ENCODE measurements around the gene SPTLC2. TPM values are rescaled to one million over a fixed set of nuclear protein-coding genes. Genes with fewer than 3 reads are reported as not detected.

The SPTLC2 gene
- total and polyA plus RNA-seq, 2 of the 13 experiments (the other 11 are each of a cell fraction or from before 2014, with no cell fraction given): 17.4 to 17.5 TPM

DNA sequence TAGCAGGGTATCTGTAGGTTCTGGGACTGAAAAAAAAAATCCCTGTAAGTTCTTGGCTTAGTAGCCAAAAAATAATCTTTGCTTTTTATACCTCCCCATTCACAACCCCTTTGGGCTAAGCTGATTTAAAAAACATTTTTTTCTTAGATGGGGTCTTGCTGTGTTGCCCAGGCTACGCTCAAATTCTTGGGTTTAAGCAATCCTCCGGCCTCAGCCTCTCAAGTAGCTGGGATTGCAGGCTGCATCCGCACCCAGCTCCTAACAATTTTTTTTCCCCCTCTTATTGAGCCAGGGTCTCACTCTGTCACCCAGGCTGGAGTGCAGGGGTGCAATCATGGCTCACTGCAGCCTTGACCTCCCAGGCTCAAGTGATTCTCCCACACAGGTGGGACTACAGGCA lies 108.7 kb downstream of the SPTLC2 start (continued):
- TF ChIP-seq ZNF83 (CRISPR knock-in tag; IDR thresholded peaks at IDR 0.05; ENCODE audit: borderline replicate concordance) (no peak), E2F2 (CRISPR knock-in tag; IDR thresholded peaks at IDR 0.05; ENCODE audit: borderline replicate concordance) (no peak), ZSCAN25 (CRISPR knock-in tag; IDR thresholded peaks at IDR 0.05) (peak; percentile 64; the same call in 1 of the 2 replicates), CCDC6 (CRISPR knock-in tag; IDR thresholded peaks at IDR 0.05) (no peak), ZNF891 (CRISPR knock-in tag; IDR thresholded peaks at IDR 0.05) (no peak), PHB2 (IDR thresholded peaks at IDR 0.05; ENCODE audit: partially characterized antibody) (no peak), MTF2 (CRISPR knock-in tag; IDR thresholded peaks at IDR 0.05; ENCODE audit: borderline replicate concordance) (no peak), MBNL3 (CRISPR knock-in tag; conservative IDR thresholded peaks at IDR 0.05) (no peak), NPAS2 (CRISPR knock-in tag; IDR thresholded peaks at IDR 0.05; ENCODE audit: borderline replicate concordance) (no peak), ZNF816 (CRISPR knock-in tag; IDR thresholded peaks at IDR 0.05; ENCODE audit: borderline replicate concordance) (0 out of 2 replicates have a peak, but pooled peaks have one; percentile 22), REXO4 (CRISPR knock-in tag; IDR thresholded peaks at IDR 0.05; ENCODE audit: borderline replicate concordance) (no peak)
- TF ChIP-seq, protein P1, sequence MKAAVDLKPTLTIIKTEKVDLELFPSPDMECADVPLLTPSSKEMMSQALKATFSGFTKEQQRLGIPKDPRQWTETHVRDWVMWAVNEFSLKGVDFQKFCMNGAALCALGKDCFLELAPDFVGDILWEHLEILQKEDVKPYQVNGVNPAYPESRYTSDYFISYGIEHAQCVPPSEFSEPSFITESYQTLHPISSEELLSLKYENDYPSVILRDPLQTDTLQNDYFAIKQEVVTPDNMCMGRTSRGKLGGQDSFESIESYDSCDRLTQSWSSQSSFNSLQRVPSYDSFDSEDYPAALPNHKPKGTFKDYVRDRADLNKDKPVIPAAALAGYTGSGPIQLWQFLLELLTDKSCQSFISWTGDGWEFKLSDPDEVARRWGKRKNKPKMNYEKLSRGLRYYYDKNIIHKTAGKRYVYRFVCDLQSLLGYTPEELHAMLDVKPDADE (CRISPR knock-in tag; IDR thresholded peaks at IDR 0.05): no peak
- TF ChIP-seq, protein P2, sequence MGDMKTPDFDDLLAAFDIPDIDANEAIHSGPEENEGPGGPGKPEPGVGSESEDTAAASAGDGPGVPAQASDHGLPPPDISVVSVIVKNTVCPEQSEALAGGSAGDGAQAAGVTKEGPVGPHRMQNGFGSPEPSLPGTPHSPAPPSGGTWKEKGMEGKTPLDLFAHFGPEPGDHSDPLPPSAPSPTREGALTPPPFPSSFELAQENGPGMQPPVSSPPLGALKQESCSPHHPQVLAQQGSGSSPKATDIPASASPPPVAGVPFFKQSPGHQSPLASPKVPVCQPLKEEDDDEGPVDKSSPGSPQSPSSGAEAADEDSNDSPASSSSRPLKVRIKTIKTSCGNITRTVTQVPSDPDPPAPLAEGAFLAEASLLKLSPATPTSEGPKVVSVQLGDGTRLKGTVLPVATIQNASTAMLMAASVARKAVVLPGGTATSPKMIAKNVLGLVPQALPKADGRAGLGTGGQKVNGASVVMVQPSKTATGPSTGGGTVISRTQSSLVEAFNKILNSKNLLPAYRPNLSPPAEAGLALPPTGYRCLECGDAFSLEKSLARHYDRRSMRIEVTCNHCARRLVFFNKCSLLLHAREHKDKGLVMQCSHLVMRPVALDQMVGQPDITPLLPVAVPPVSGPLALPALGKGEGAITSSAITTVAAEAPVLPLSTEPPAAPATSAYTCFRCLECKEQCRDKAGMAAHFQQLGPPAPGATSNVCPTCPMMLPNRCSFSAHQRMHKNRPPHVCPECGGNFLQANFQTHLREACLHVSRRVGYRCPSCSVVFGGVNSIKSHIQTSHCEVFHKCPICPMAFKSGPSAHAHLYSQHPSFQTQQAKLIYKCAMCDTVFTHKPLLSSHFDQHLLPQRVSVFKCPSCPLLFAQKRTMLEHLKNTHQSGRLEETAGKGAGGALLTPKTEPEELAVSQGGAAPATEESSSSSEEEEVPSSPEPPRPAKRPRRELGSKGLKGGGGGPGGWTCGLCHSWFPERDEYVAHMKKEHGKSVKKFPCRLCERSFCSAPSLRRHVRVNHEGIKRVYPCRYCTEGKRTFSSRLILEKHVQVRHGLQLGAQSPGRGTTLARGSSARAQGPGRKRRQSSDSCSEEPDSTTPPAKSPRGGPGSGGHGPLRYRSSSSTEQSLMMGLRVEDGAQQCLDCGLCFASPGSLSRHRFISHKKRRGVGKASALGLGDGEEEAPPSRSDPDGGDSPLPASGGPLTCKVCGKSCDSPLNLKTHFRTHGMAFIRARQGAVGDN (CRISPR knock-in tag; IDR thresholded peaks at IDR 0.05): 0 out of 2 replicates have a peak, but pooled peaks have one; percentile 24
